ENCODE data around the gene OR51I1.

Gene OR51I1

GRCh38 chr11:5421811-5422210 is 19.5 kb downstream of the OR51I1 start, which contains the start of gene OR51Q1:
TSS of gene OR51Q1 (plus strand) at chr11:5422111. CDS start at chr11:5422201, 90 bp downstream.
- no peak for DNase-seq (ENCODE audit: extremely low read depth, low read depth)
- TF ChIP-seq CTCF (IDR thresholded peaks at IDR 0.05; ENCODE audit: low read depth, low read length), result no peak

GRCh38 chr11:5420993-5421392 is 20.3 kb downstream of the OR51I1 start:
- no peak for TF ChIP-seq CTCF (IDR thresholded peaks at IDR 0.05; ENCODE audit: low read depth, low read length)

GRCh38 chr11:5405173-5405572 is 36.1 kb downstream of the OR51I1 start:
- no peak for DNase-seq (ENCODE audit: extremely low read depth, low read depth)
- no peak for TF ChIP-seq CTCF (IDR thresholded peaks at IDR 0.05; ENCODE audit: low read depth, low read length)

More at GRCh38 chr11:5420993-5421392, 20.3 kb downstream of the OR51I1 start:
- no peak for DNase-seq (ENCODE audit: extremely low read depth, low read depth)

GRCh38 chr11:5398936-5399335 is 42.4 kb downstream of the OR51I1 start:
- no peak for DNase-seq (ENCODE audit: extremely low read depth, low read depth)
- TF ChIP-seq CTCF (IDR thresholded peaks at IDR 0.05; ENCODE audit: low read depth, low read length), result no peak

GRCh38 chr11:5394091-5394490 is 47.2 kb downstream of the OR51I1 start:
- DNase-seq (ENCODE audit: extremely low read depth, low read depth), result no peak
- no peak for TF ChIP-seq CTCF (IDR thresholded peaks at IDR 0.05; ENCODE audit: low read depth, low read length)
